ENCODE data around the gene HOXC6. TPM values are rescaled to one million over a fixed set of nuclear protein-coding genes. Genes with fewer than 3 reads are reported as not detected.

HOXC6 gene
- total and polyA plus RNA-seq, 2 of the 13 experiments (the other 11 are each of a cell fraction or from before 2014, with no cell fraction given) = not detected

GRCh38 chr12:54059668-54060067 is 31.4 kb downstream of the HOXC6 start (continued):
- TF ChIP-seq ZNF761 (CRISPR knock-in tag; conservative IDR thresholded peaks at IDR 0.05) (no peak), MXD3 (CRISPR knock-in tag; IDR thresholded peaks at IDR 0.05) (no peak), FLYWCH1 (CRISPR knock-in tag; IDR thresholded peaks at IDR 0.05) (no peak), ZNF501 (CRISPR knock-in tag; IDR thresholded peaks at IDR 0.05) (no peak), ZNF414 (CRISPR knock-in tag; IDR thresholded peaks at IDR 0.05) (no peak), E2F2 (CRISPR knock-in tag; IDR thresholded peaks at IDR 0.05; ENCODE audit: borderline replicate concordance) (no peak), ZKSCAN1 (IDR thresholded peaks at IDR 0.05; ENCODE audit: low read length) (no peak)

- CTCF ChIA-PET (ENCODE audit: low intra/inter-chr PET ratio, low total read pairs) = no interaction called here
- intact Hi-C loops (cut with micrococcal nuclease; ENCODE audit: unreplicated experiment) = no loop called here
- Histone ChIP-seq H2AFZ (ENCODE audit: low read length) (no peak overlapping the region), H3K9ac (ENCODE audit: insufficient read depth, low read depth, low read length) (no peak overlapping the region), H3K36me3 (replicated peaks in 1 of 2; ENCODE audit: control insufficient read depth in 1 of 2, insufficient read depth in 2 of 2, low read length in 2 of 2) (no peaks in the 10 kb centered on the region), H3K9me3 (ENCODE audit: low read length) (no peaks in the 10 kb centered on the region), H3K4me1 (ENCODE audit: insufficient read depth, low read length) (no peaks in the 10 kb centered on the region), H4K20me1 (ENCODE audit: insufficient read depth, low read length) (no peaks in the 10 kb centered on the region), H3K27me3 (ENCODE audit: control insufficient read depth in 1 of 2, insufficient read depth in 2 of 2, low read length in 2 of 2) (peaks cover 1 to 26% of the 10 kb centered on the region in 2 experiments; a peak in 4 of 5 replicates), H3K4me3 (replicated peaks in 1 of 3; ENCODE audit: insufficient read depth in 1 of 3, low read depth in 2 of 3, low read length in 3 of 3) (no peak overlapping the region), H3K4me2 (ENCODE audit: low read depth, low read length) (no peak overlapping the region), H3K79me2 (ENCODE audit: insufficient read depth, low read length) (no peaks in the 10 kb centered on the region), H3K27ac (ENCODE audit: extremely low read length, insufficient read depth, low read length) (no peak overlapping the region)
- POLR2A ChIA-PET = no interaction called here
- no peak for TF ChIP-seq ZNF160 (CRISPR knock-in tag; IDR thresholded peaks at IDR 0.05)
- TF ChIP-seq KAT7 (CRISPR knock-in tag; IDR thresholded peaks at IDR 0.05; ENCODE audit: borderline replicate concordance) = no peak
- TF ChIP-seq RBAK (CRISPR knock-in tag; IDR thresholded peaks at IDR 0.05) = no peak
- DNase-seq (ENCODE audit: low spot score) = no peak
- FAIRE-seq = no peak
- in situ Hi-C loops (cut with HindIII; ENCODE audit: extremely low pct_ligation_motif_present, low pct_unique_long_range_greater_than_20kb) = no loop called here
- whole genome bisulfite sequencing (ENCODE audit: low lambda C conversion rate) = 66% methylated on average over 29 of the region's 38 CpGs
- no TSS peak for BruUV-seq (replicated peaks)
- ATAC-seq = no peak
Measured at GRCh38 chr12:54060174-54060974, 32.1 kb downstream of the HOXC6 start.

All from HepG2 (cell line).